GM18502 (cell line): ENCODE results near the gene RANBP1.

Experiments used
- ATAC-seq: cut with Tn5 transposase; IDR thresholded peaks from one replicate; pipeline ENCODE4 v1.9.1; 2021; ENCODE audit warnings: mild to moderate bottlenecking; ENCODE audit not compliant: unreplicated experiment, poor library complexity

RANBP1 gene

GRCh38 chr22:20106849-20107237 lies 9.1 kb upstream of the RANBP1 start:
- no peak for ATAC-seq

GRCh38 chr22:20107471-20107901 lies 8.4 kb upstream of the RANBP1 start:
- no peak for ATAC-seq

- ATAC-seq: no peak
Measured at GRCh38 chr22:20107951-20108756, 7.8 kb upstream of the RANBP1 start.

- ATAC-seq: no peak
Measured at GRCh38 chr22:20108757-20109230, 7.1 kb upstream of the RANBP1 start.

- no peak for ATAC-seq
Measured at GRCh38 chr22:20109411-20110358, 6.2 kb upstream of the RANBP1 start.

GRCh38 chr22:20110359-20110985 lies 5.4 kb upstream of the RANBP1 start:
- no peak for ATAC-seq

- no peak for ATAC-seq
Measured at GRCh38 chr22:20111045-20111688, 4.7 kb upstream of the RANBP1 start.

GRCh38 chr22:20111689-20112622 lies 3.9 kb upstream of the RANBP1 start:
- no peak for ATAC-seq

GRCh38 chr22:20112623-20113511 lies 3.0 kb upstream of the RANBP1 start:
- no peak for ATAC-seq

- ATAC-seq: no peak
Measured at GRCh38 chr22:20113551-20114310, 2.2 kb upstream of the RANBP1 start.

GRCh38 chr22:20114506-20115475 lies 1.1 kb upstream of the RANBP1 start:
- ATAC-seq: no peak

GRCh38 chr22:20116376-20116950 lies 559 bp downstream of the RANBP1 start:
- no peak for ATAC-seq

- ATAC-seq: peak; percentile 78
Measured at GRCh38 chr22:20116951-20117632, 1.2 kb downstream of the RANBP1 start, which contains the start of gene TRMT2A. TRMT2A (minus strand) TSS chr22:20117226; CDS start chr22:20116906, 320 bp downstream.

- peak; percentile 29 for ATAC-seq
Measured at GRCh38 chr22:20117633-20118299, 1.9 kb downstream of the RANBP1 start.
